GM19467 (cell line): ENCODE measurements around the gene CACNA1H.

Experiments used
- ATAC-seq: cut with Tn5 transposase; IDR thresholded peaks from one replicate; pipeline ENCODE4 v1.9.1; 2021; ENCODE audit warnings: mild to moderate bottlenecking, moderate library complexity; ENCODE audit not compliant: unreplicated experiment

Gene CACNA1H

DNA sequence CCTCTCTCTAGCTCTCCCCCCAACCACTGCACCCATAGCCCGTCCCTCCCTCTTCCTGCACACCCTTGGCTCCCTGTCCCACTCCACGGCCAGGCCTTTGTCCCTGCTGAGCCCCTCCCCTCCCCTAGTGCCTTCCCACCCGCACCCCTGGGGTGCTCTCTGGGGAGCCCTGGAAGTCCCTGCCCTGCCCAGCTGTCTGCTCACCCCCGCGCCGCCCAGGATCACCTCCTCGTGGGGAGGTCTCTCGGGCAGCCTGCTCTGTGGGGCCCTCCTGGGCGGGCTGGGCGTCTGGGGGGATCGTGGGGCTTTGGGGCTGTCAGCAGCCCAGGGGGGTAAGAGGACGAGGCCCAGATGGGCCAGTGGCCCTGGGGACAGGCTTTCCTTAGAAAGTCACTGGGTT is 18.1 kb downstream of the CACNA1H start:
- no peak for ATAC-seq

DNA sequence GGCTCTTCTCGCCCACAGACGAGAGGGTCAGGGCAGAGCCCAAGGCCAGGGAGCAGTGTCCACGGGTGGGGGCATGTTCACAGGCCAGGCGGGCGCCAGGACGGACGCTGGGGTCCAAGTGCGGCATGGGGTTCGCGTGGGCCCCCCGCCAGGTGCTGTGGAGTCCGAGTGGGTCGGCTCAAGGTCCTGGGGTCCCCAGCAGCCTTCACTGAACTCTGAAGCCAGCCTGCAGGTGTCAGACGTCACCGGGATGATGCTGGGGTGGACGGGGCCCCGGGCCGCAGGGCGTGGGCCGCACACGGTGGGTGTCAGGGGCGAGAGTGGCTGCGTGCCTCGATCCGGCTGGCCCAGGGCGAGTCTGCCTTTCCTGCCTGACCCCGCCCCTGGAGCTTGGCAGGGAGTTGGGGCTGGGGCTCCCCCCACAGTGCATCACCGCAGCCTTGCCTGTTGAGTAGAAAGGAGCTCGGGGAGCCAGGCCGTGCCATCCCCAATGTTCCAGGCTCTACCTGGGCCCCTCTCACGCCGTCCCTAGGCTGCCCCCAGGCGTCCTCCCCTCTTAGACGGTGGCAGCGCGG is 19.0 kb downstream of the CACNA1H start:
- ATAC-seq, result no peak

DNA sequence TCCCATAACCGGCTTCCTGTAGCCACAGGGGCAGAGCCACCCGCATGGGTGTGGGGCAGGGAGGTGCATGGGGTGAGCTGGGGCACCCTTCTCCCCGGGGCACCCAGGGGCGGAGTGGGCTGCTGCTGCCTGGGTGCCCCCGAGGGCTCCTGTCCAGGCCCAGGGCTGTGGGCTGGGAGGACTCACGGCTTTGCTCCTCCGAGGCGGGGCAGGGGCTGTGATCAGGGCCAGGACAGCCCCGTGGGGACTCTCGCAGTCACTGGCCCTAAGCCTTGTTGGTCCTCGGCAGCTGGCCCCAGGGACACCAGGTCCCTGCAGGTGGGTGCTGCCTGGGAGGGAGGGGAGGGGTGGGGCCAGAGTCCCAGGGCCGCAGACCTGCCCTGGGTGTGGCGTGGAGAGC is 19.7 kb downstream of the CACNA1H start:
- no peak for ATAC-seq

DNA sequence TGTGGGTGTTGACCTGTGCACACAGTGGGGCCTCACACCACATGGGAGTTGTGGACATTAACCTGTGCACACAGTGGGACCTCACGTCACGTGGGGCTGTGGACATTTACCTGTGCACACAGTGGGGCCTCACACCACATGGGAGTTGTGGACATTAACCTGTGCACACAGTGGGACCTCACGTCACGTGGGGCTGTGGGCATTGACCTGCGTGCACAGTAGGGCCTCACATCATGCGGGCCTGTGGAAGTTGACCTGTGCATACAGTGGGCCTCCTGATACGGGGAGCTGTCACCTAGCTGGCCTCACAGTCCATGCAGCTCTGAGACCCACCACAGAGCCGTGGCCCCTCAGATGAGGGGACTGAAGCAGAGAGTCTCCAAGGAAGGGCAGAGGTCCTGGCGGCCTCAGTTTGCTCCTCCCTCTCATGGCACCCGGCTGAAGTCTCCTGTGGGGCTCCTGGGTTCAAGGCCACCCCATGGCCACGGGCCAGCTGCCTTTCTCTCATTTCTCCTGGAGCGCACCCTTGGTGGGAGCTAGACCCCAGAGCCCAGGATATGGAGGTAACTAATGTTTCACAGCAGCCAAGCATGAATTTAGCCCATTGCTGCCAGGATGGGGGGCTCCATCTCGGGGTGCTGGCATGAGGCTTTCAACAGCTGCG is 21.0 kb downstream of the CACNA1H start:
- ATAC-seq, result no peak

DNA sequence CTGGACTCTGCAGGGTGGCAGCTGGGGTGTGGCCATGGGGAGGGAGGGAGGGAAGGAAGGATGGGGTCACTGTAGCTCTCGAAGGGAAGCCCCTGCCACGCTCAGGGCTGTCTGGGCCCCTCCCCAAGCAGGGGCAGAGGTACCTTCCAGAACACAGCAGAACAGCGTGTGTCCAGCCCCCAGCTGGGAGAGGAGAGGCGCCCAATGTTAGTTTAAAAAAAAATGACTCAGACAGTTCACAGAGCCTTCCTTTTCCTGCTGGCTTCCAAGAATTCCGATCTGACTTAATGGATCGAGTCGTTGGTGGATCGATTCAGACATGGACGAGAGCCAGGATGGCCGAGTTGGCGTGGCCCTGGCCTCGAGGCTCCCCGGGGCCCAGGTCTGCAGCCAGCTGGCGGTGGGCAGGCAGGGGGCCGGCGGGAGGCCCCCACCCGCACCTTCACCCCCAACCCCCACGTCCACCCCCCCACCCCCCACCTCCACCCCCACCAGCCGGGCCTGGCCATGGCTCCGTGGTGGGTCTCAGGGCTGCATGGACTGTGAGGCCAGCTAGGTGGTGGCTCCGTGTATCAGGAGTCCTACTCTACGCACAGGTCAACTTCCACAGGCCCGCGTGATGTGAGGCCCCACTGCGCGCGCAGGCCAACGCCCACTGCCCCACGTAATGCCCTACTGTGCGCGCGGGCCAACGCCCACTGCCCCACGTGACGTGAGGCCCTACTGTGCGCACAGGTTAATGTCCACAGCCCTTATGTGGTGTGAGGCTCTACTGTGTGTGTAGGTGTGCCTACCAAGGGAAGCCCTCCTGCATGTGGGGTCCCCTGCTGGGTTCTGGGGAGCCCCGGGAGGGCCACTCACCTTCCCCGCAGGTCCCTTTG is 21.8 kb downstream of the CACNA1H start:
- ATAC-seq, result no peak

DNA sequence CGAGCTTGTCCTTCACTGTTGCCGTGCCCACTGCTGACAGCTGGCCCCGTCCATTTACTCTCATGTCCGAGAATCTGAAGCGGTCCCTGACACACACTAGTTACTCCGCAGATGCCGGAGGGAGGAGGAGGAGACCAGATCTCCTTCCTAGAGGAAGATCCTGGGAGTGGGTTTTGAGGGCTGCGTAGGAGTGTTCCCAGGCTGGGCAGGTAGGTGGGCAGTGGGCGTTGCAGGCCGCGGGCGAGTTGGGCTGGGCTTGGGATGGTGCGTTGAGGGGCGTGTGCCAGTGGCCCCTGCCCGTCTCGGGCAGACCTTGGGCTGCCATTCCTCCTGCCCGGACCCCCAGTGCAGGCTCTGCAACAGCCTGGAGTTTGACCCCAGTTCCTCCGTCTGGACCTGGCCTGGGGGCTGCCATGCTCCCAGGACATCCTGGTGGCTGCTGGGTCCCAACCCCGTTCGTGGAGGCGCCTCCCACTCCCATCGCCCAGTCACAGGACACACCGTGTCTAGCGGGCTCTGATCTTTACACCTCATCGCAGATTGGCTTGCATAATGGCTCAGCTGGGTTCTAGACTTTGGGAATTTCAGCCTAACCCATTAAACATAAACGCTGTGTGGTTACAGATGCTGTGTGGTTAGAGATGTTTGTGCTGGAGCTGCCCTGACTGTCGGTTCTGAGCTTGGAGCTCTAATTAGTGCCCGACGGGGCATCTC is 22.8 kb downstream of the CACNA1H start:
- no peak for ATAC-seq

DNA sequence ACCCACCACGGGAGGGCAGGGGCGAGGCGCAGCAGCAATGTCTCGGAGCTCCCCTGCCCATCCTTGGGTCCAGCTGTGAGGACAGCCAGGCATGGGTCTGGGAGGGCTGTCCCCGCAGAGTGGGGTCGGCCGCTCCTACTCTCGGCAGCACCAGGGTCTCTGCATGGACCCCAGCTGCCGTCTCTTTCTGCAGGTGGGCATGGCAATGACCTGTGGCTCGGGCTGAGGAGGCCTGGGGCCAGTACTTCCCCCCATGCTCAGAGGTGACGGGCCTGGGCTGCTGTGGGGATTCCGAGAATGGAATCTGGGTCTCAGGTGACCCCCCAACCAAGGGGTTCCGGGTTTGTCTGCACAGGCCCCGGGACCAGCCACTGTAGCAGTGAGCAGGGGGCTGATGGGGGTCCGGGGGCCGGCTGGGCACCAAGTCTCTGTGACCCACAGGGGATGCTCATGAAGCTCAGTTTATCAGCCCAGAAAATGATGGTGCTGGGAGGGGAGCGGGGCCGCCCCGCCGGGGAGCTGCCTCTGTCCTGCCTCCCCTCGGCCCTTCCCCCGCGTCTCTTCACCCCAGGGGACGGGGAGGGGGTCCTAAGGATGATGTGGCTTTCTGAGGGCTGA is 23.5 kb downstream of the CACNA1H start:
- ATAC-seq, result no peak

DNA sequence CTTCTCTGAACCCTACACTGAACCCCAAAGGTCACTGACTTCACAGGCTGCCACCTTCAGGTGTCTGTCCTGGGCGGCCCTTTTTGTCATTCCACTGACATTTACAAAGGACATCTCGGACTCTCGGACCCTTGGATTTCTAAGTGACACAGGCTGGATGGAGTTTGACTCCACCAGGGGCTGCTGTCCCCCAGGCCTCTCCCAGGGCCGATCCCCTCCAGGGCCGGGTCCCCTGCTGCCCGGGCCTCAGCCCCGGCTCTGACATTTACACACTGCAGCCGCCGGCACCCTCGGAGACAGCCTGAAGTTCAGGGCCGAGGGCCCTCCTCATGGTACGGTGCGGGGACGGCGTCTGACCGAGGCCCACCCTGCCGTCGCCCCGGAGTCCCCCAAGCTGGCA is 24.1 kb downstream of the CACNA1H start:
- ATAC-seq, result no peak

DNA sequence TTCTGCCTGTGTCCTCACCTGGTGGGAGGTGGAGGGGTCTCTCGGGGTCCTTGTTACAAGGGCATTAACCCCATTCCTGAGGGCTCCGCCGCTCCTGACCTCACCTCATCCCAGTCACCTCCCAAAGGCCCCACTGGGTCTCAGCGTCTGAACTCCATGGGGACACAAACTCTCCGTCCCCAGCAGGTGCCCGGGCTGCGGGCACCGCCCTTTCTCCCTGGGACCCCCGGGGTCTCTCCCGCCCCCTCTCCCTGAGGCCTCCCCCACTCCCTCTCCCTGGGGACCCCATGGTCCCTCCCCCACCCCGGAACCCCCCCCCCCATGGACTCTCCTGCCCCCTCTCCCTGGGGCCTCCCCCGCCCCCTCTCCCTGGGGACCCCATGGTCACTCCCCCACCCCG is 24.8 kb downstream of the CACNA1H start:
- ATAC-seq, result no peak

DNA sequence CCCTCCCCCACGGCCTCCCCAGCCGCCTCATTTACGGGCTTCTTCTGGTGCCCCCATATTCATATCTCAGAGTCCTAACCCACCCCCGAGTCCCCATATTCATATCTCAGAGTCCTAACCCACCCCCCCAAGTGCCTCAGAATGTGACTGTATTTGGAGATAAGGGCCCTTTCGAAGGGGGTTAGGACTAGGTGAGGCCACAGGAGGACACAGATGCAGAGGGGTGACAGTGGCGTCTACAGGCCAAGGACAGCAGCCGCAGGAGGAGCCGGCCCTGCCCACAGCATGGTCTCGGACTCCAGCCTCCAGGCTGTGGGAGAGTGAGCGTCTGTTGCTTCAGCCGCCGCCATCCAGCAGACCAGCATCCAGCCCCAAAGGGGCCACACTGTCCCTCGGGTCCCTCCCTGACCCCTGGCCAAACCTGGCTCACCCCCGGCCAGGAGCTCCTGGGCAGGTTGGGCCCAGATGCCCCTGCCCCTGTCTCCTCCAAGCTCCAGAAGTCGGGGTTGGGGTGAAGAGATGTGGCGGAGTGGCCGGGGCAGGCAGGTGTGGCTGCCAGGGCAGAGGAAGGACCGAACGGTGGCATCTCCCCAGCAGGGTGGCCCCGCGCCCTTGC is 25.5 kb downstream of the CACNA1H start:
- ATAC-seq, result no peak

DNA sequence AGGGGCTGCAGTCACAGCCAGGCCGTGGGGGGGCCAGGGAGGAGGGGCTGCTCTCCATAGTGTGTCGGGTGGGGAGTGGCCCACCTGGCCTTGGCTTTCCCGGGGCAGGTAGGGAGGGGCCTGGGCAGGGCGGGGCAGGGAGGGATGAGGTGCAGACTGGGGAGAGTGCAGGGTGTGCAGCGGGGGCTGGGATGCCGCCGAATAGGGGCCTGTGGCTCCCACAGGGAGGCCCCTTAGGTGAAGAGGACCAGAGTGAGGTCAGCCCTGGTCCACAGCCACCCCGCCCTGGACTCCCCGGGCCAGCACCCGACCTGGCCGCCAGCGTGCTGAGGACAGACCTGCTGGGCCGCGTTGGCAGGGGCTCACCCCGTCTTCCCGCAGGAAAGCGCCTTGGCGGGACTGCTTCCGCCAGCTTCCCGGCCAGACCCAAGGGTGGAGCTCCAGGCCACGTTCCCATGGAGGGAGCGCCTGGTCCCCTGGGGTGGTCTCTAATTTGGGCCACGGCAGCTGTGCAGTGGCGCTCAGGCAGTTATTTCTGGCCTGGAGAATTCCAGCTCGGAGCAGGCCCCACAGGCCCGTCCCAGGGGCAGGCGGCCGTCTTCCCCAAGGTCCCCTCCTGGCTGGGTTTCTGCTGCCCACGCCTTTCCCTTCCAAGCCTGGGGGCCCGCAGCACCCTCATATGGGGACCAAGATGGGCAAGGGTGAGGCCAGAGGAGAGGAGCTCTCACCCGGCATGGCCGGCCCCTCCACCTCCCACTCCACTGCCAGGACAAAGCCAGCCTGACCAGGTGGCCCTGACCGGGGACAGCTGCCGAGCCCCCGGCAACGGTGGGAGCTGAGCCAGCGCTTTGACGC is 27.9 kb downstream of the CACNA1H start:
- ATAC-seq, result no peak

DNA sequence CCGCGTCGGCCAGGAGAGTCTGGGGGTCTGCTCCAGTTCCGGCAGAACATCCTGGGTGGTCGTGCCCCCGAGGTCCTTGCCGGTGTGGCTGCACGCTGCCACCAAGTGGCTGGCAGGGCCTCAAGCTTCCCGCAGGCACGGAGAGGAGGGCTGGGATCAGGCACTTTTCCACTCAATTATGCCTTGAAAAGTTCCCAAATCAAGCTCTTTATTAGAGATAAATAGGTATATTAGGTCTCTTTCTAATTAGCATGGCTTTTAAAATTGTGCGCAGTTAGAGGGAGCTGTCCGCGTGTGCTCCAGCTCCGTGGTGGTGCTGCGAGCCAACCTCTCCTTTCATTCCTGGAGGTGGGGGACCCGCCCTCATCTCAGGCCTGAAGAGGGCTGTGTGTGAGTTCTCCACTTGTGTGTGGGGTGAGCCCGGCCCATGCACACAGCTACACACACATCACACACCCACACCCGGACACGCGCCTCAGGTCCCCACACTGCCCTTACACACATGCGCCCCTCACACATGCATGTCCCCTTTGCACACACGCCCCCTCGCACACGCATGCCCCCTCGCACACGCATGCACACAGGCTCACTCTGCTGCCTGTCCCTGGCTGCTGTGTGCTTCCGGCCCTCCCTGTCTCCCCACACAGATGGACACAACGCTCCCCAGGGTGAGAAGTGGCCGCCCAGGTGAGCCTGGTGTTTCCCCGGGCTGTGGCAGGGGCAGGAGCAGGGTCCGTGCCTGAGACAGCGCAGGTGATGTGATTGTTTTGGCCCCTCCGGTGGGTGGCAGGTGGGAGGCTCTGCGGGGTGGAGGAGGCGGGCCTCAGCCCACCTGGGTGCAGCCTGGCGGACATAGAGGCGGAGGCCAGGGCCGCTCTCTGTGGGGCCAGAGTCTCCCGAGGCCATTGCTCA is 28.8 kb downstream of the CACNA1H start:
- ATAC-seq, result no peak

DNA sequence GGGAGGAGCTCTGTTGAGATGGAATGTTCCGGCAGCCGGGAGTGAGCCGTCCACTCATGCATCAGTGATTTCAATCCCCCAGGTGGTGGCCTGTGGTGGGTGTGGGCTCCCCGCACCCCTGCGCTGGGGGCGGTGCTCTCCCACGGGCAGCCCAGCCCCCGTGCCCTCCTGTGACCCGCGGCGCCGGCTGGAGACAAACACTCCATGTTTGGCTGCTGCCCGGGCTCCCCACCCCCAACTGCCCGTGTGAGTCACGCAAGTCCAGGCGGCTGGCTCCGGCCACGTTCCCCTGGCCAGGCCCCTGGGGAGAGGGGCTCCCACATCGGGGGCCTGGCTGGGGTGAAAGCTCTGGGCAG is 29.4 kb downstream of the CACNA1H start:
- no peak for ATAC-seq

DNA sequence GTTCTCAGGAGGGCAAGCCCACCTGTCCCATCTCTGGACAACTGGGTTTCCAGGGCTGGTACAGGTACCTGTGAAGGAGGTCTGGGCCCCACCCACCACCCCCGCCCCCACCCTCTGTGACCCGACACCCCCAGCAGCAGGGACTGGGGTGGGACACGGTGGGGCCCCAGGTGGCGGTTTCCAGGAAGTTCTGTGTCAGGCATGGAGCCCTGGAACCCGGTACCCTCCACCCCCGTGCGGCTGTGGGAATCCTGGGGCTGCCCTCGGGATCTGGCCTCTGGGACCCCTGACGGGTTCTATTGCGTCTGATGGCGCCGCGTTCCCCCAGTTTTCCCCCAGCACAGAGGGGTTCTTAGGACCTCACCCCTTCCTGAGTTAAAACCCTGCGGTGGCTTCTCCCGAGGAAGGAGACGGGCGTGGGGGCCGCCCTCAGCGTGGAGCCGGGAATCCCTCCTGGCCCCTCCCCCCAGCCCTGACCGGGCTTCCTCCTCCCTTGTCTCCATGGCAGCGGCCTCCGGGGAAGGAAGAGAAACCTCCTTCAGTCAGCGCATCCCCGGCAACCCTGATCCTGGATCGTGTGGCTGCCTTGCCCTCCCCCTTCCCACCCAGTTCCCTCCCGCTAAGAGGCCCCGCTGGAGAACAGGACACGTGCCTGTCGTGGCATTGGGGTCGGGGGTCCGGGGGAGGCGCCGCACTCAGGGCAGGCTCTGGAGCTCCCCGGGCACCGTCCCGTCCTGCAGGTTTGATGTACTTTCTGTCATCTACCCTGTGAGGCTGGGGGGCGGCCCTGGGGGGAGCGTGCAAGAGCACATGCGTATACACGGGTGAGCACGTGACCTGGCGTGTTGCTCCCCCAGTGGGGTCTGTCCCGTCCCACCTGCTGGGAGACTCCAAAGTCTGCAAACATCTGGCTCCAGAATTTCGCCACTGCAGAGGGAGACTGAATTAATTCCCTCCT is 30.3 kb downstream of the CACNA1H start:
- ATAC-seq, result no peak

DNA sequence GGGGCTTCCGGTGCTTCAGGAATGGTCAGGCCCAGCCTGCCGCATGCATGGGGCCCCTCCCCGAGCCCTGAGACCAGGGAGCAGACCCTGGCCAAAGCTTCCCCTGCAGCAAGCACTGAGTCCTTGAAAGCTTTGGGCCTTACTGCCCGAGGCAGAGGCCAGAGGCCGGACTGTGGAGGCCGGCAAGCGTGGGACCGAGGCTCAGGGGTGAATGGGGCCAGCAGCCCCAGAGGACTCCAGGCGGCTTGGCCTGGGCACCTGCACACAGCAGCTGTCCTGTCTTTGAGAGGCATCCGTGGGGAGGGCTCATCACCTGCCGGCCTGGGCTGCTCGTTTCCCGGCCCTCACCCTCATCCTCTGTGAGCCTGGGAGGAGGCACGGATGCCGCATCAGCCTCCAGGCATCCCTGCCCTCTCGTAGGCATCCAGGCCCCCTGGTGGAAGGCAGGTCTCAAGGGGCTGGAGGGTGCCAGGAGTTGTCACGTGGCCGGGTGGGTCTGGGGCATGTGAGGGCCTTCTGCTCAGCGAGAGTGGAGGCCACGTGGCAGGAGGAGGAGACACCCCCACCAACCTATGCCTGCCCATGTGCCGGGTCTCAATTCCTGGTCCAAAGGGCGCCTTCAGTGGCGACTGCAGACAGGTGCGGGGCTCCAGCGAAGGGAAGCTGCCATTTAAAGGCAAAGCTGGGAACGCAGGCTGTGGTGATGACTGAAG is 31.4 kb downstream of the CACNA1H start:
- ATAC-seq, result no peak

DNA sequence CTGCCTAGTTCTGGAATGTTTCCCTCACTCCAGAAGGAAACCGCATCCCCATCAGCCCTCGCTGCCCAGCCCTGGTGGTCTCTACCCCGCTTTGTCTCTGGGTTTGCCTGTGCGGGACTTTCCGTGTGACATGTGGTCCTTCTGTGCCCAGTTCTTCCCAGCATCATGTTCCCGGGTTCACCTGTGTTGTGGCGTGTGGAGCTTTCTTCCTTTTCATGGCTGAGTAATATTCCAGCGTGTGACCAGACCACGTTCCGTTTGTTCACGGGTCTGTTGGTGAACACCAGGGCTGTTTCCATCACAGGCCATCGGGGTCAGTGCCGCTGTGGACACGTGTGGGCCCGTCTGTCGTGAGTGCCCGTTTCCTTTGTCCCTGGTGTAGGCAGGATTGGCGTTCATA is 32.1 kb downstream of the CACNA1H start:
- ATAC-seq, result no peak
